Sigmoid colon (tissue), 3 donors: ENCODE data around the gene TLE1.

ENCODE experiments used
- CTCF ChIP-seq, 4 experiments: fragments of 450-650 bp in 3 of 4; fragments of 200-600 bp in 1 of 4; IDR thresholded peaks; one replicate each; pipeline ENCODE4 v1.5.1; 2016 to 2019; ENCODE audit warnings: antibody characterized with exemption in 4 of 4, mild to moderate bottlenecking in 3 of 4, moderate library complexity in 2 of 4
- POLR2A ChIP-seq, 2 donors: fragments of 450-650 bp; IDR thresholded peaks; one replicate each; pipeline ENCODE4 v1.6.1; 2016; ENCODE audit warnings: antibody characterized with exemption in 2 of 2, mild to moderate bottlenecking in 2 of 2, moderate library complexity in 2 of 2

- TF ChIP-seq POLR2A (IDR thresholded peaks at IDR 0.05) (no peak), CTCF (IDR thresholded peaks at IDR 0.05) (no peak)
Observed at GRCh38 chr9:81599837-81600236, 89.5 kb downstream of the TLE1 start.
